Fibroblast of mammary gland (primary cell): Measurements from ENCODE around the gene RASGRF2.
"Not testable (repeated sequence)": the region's sequence is repeated elsewhere in the genome, so short reads cannot be mapped to it uniquely, and the experiment has no call there.

Source experiments
- DNase-seq: peaks from one replicate; pipeline ENCODE4 v3.0.0-alpha.2; 2010; ENCODE audit warnings: low read depth
- H3K4me3 ChIP-seq: 2 replicates; pipeline ENCODE4 v1.5.1; 2011; ENCODE audit warnings: low read depth, mild to moderate bottlenecking, low read length, moderate library complexity; ENCODE audit not compliant: control insufficient read depth
- TF ChIP-seq, protein P1 (sequence below): conservative IDR thresholded peaks from 2 replicates; pipeline ENCODE4 v1.5.1; 2011; ENCODE audit warnings: low read depth, low read length, inconsistent platforms; ENCODE audit not compliant: control insufficient read depth, insufficient read depth

RASGRF2 gene

GRCh38 chr5:81023261-81023970 is 63.3 kb downstream of the RASGRF2 start:
- TF ChIP-seq, protein P1, sequence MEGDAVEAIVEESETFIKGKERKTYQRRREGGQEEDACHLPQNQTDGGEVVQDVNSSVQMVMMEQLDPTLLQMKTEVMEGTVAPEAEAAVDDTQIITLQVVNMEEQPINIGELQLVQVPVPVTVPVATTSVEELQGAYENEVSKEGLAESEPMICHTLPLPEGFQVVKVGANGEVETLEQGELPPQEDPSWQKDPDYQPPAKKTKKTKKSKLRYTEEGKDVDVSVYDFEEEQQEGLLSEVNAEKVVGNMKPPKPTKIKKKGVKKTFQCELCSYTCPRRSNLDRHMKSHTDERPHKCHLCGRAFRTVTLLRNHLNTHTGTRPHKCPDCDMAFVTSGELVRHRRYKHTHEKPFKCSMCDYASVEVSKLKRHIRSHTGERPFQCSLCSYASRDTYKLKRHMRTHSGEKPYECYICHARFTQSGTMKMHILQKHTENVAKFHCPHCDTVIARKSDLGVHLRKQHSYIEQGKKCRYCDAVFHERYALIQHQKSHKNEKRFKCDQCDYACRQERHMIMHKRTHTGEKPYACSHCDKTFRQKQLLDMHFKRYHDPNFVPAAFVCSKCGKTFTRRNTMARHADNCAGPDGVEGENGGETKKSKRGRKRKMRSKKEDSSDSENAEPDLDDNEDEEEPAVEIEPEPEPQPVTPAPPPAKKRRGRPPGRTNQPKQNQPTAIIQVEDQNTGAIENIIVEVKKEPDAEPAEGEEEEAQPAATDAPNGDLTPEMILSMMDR = no peak
- no peak overlapping the region for H3K4me3 ChIP-seq
- no peak for DNase-seq

DNA sequence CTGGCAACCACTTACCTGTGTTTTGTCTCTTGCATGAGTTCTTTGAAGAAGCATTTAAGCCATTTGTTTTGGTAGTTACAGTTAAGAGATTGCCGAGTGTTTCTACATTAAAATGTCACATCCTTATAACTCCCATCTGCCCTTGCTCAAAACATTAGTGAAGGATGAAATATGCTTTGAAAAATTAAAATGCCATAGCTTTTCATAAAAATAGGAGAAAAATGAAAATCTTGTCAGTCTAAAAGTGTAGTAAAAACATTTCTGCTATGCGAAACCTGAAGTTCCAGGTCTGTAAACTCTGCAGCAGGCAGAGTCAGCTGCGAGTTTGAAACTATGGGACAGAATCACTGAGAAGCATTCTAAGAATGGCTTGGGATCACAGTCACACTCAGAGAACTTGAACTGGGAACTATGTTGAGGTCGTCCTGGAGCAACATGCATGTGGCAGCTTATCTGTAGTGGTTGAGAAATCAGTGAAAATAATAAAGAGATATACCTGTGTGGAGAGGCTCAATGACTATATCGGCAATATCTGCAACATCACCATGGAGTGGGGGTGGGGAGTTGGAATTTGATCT is 67.4 kb downstream of the RASGRF2 start:
- TF ChIP-seq, protein P1 = no peak
- DNase-seq = no peak
- H3K4me3 ChIP-seq = no peak overlapping the region

DNA sequence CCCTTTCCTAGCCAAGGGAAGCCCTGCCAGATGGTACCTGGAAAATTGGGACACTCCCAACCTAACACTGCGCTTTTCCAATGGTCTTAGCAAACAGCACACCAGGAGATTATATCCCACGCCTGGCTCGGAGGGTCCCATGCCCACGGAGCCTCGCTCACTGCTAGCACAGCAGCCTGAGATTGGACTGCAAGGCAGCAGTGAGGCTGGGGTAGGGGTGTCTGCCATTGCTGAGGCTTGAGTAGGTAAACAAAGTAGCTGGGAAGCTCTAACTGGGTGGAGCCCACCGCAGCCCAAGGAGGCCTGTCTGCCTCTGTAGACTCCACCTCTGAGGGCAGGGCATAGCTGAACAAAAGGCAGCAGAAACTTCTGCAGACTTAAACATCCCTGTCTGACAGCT is 68.7 kb downstream of the RASGRF2 start:
- DNase-seq, H3K4me3 ChIP-seq: not testable (repeated sequence)

- not testable (repeated sequence) for H3K4me3 ChIP-seq
Measured at GRCh38 chr5:81029736-81030135, 69.6 kb downstream of the RASGRF2 start.

GRCh38 chr5:81030236-81031034 is 70.3 kb downstream of the RASGRF2 start:
- H3K4me3 ChIP-seq, DNase-seq: not testable (repeated sequence)

More at GRCh38 chr5:81029736-81030135, 69.6 kb downstream of the RASGRF2 start:
- not testable (repeated sequence) for DNase-seq

DNA sequence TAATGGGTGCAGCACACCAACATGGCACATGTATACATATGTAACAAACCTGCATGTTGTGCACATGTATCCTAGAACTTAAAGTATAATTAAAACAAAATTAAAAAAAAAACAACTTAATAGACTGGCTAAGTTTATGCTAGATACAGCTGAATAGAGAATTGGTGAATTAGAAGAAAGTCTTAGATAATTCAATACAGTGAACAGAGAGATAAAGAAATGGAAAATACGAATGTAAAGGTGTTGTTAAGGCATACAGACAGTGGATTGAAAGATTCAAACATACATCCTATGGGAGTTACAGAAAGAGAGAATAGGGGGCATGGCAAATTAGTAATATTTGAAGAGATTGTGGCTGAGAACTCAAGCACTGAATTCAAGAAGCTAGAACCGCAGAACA is 75.4 kb downstream of the RASGRF2 start:
- TF ChIP-seq, protein P1 = no peak
- H3K4me3 ChIP-seq = no peak overlapping the region
- DNase-seq = no peak

GRCh38 chr5:81038495-81038894 is 78.3 kb downstream of the RASGRF2 start:
- no peak for DNase-seq
- H3K4me3 ChIP-seq = no peak overlapping the region
- TF ChIP-seq, protein P1 = no peak

DNA sequence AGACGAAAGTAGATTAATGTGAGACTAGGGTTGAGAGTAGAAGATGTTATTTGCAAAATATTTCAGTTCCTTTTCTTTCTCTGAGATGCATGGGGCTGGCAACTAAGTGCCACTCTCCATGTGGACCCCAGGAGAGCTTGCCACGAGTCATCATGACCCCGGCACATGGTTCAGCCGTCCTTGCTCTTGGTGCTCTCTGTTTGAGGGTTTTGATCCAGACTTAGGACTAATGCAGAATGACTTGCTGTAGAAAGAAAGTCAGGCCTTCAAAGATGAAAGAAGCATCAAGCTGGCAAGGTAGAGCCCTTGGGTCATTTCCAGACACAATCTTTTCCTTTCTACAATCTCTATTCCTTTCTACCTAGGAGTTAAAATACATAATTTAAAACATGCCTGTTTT is 84.7 kb downstream of the RASGRF2 start:
- DNase-seq = no peak
- TF ChIP-seq, protein P1 = no peak

More for the DNA sequence above, 84.7 kb downstream of the RASGRF2 start:
- H3K4me3 ChIP-seq = no peak overlapping the region
